IPS-15b (cell line): ENCODE results near the gene WDR70.
"Not testable (repeated sequence)": the region's sequence is repeated elsewhere in the genome, so short reads cannot be mapped to it uniquely, and the experiment has no call there.

Experiments
- H3K27me3 ChIP-seq: one replicate; pipeline ENCODE4 v1.6.1; 2013; ENCODE audit warnings: low read length; ENCODE audit not compliant: control insufficient read depth, insufficient read depth
- H3K36me3 ChIP-seq: one replicate; pipeline ENCODE4 v1.6.1; 2013; ENCODE audit warnings: low read length; ENCODE audit not compliant: control insufficient read depth, insufficient read depth
- H3K4me1 ChIP-seq: one replicate; pipeline ENCODE4 v1.6.1; 2013; ENCODE audit warnings: mild to moderate bottlenecking, low read length; ENCODE audit not compliant: control insufficient read depth, insufficient read depth
- H3K4me3 ChIP-seq: one replicate; pipeline ENCODE4 v1.5.1; 2013; ENCODE audit warnings: low read depth, low read length
- H3K9ac ChIP-seq: one replicate; pipeline ENCODE4 v1.6.1; 2013; ENCODE audit warnings: low read depth, mild to moderate bottlenecking, low read length
- H3K9me3 ChIP-seq: one replicate; pipeline ENCODE4 v1.6.1; 2013; ENCODE audit warnings: mild to moderate bottlenecking, low read length; ENCODE audit not compliant: control insufficient read depth, insufficient read depth

WDR70 gene

GRCh38 chr5:37415456-37415855 lies 36.3 kb downstream of the WDR70 start:
- not testable (repeated sequence) for H3K9me3 ChIP-seq, H3K27me3 ChIP-seq, H3K4me1 ChIP-seq, H3K36me3 ChIP-seq, H3K9ac ChIP-seq, H3K4me3 ChIP-seq

DNA sequence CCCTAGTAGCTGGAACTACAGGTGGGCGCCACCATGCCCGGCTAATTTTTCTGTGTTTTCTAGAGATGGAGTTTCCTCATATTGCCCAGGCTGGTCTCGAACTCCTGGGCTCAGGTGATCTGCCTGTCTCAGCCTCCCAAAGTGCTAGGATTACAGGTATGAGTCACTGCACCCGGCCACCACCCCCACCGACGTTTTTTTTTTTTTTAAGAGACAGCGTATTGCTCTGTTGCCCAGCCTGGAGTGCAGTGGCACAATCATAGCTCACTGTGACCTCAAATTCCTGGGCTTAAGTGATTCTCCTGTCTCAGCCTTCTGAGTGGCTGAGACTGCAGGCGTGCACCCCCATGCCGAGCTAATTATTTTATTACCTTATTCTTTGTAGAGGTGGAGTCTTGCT lies 38.2 kb downstream of the WDR70 start:
- H3K9ac ChIP-seq, result no peak overlapping the region
- no peak overlapping the region for H3K4me3 ChIP-seq
- no peaks in the 10 kb centered on the region for H3K36me3 ChIP-seq

DNA sequence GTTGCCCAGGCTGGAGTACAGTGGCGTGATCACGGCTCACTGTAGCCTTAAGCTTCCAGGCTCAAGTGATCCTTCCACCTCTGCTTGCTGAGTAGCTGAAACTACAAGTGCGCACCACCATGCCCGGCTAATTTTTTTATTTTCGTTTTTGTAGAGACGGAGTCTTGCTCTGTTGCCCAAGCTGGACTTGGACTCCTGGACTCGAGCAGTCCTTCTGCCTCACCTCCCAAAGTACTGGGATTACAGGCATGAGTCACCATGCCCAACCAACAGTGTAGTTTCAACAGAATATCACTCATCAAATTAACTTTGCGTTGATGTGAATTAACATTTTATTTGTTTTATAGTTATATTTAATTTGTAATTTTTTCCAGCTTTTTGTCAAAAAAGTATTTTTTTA lies 45.3 kb downstream of the WDR70 start:
- no peak overlapping the region for H3K4me3 ChIP-seq

More for the DNA sequence above, 38.2 kb downstream of the WDR70 start:
- H3K9me3 ChIP-seq, result no peaks in the 10 kb centered on the region
- H3K4me1 ChIP-seq, result no peaks in the 10 kb centered on the region
- no peaks in the 10 kb centered on the region for H3K27me3 ChIP-seq

DNA sequence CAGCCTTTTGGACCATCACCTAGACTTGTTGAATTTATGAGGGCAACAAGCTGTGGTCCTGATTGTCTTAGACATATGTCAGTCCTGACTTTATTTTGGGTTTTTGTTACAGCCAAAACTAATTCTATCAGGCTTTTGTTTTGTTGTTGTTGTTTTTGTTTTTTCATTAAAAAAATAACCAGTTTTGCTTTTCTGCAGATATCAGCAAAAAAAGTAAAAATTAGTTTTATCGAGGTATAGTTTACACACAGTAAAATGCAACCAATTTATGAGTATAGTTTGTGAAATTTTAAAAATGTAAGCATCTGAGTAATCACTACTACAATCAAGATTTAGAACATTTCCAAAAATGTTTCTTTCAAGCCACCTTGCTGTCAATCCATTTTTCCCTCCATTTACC lies 48.9 kb downstream of the WDR70 start:
- Histone ChIP-seq H3K36me3 (no peaks in the 10 kb centered on the region), H3K27me3 (no peaks in the 10 kb centered on the region), H3K9ac (no peak overlapping the region), H3K4me3 (no peak overlapping the region), H3K4me1 (no peaks in the 10 kb centered on the region), H3K9me3 (no peaks in the 10 kb centered on the region)

More for the DNA sequence above, 45.3 kb downstream of the WDR70 start:
- H3K4me1 ChIP-seq, result no peaks in the 10 kb centered on the region
- H3K36me3 ChIP-seq, result no peaks in the 10 kb centered on the region
- no peak overlapping the region for H3K9ac ChIP-seq
- H3K9me3 ChIP-seq, result no peaks in the 10 kb centered on the region
- no peaks in the 10 kb centered on the region for H3K27me3 ChIP-seq

DNA sequence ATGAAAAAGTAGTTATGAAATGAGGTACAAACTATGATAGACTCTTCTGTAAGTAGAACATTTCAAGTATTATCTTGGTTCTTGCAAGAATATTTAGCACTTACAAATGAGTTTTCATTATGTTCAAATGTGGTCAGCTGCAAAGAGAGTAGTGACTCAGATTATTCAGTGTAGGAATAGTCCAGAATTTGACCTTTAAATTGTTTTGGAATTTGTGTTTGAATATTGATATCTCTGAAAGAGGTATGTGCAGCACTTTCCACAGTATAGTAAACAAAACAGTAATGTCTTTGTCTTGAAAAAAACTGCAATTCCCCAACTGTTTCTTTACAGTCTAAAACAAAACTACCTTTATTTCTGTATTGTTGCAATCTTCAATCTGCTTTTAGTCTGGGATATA lies 56.1 kb downstream of the WDR70 start:
- Histone ChIP-seq H3K9ac (no peak overlapping the region), H3K9me3 (no peaks in the 10 kb centered on the region), H3K36me3 (no peaks in the 10 kb centered on the region), H3K4me3 (no peak overlapping the region), H3K27me3 (no peaks in the 10 kb centered on the region), H3K4me1 (no peaks in the 10 kb centered on the region)

- Histone ChIP-seq H3K27me3 (no peaks in the 10 kb centered on the region), H3K4me3 (no peak overlapping the region), H3K36me3 (no peaks in the 10 kb centered on the region), H3K9ac (no peak overlapping the region), H3K9me3 (no peaks in the 10 kb centered on the region), H3K4me1 (no peaks in the 10 kb centered on the region)
Measured at GRCh38 chr5:37436146-37436934, 57.2 kb downstream of the WDR70 start.

- H3K4me3 ChIP-seq, result no peak overlapping the region
- no peaks in the 10 kb centered on the region for H3K4me1 ChIP-seq
- no peaks in the 10 kb centered on the region for H3K36me3 ChIP-seq
- H3K9ac ChIP-seq, result no peak overlapping the region
- H3K27me3 ChIP-seq, result no peaks in the 10 kb centered on the region
- H3K9me3 ChIP-seq, result no peaks in the 10 kb centered on the region
Measured at GRCh38 chr5:37437711-37438110, 58.6 kb downstream of the WDR70 start.

- not testable (repeated sequence) for H3K4me1 ChIP-seq, H3K9me3 ChIP-seq, H3K27me3 ChIP-seq, H3K4me3 ChIP-seq, H3K9ac ChIP-seq, H3K36me3 ChIP-seq
Measured at GRCh38 chr5:37445783-37446182, 66.7 kb downstream of the WDR70 start.

DNA sequence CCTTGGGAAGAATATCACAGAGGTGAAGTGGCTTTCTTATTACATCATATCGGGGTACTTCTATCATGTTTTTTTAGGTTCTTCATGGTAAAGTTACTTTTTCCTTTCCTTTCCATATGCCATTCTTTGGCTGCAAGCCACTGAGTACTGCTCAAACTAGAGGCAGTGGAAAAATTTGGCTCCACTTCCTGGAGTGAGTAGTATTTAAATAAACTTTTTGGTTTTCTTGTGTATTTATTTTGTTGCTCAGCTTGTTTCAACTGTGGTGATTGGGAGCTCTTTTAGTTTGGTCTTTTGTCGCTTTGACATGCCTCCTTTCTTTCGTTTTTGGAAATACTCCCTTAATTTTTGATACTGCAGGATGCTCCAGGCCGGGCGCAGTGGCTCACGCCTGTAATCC lies 69.8 kb downstream of the WDR70 start:
- no peak overlapping the region for H3K4me3 ChIP-seq
- no peaks in the 10 kb centered on the region for H3K4me1 ChIP-seq
- no peak overlapping the region for H3K9ac ChIP-seq
- H3K9me3 ChIP-seq, result no peaks in the 10 kb centered on the region
- H3K27me3 ChIP-seq, result no peaks in the 10 kb centered on the region
- H3K36me3 ChIP-seq, result no peaks in the 10 kb centered on the region

DNA sequence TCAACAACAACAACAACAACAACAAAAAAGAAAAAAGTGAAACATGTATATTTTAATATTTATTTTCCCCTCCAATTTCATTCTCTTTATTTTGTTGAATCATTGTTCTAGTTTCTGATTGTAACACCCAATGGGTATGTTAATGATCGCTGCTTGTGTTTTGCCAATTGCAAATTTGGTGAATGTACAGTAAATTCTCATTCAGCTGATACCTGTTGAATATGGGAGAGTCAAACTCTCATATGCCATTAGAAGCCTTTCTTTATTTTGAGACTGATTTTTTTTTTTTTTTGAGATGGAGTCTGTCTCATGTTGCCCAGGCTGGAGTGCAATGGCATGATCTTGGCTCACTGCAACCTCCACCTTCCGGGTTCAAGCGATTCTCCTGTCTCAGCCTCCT lies 72.9 kb downstream of the WDR70 start:
- H3K27me3 ChIP-seq, H3K9ac ChIP-seq, H3K4me3 ChIP-seq, H3K36me3 ChIP-seq, H3K4me1 ChIP-seq, H3K9me3 ChIP-seq: not testable (repeated sequence)

DNA sequence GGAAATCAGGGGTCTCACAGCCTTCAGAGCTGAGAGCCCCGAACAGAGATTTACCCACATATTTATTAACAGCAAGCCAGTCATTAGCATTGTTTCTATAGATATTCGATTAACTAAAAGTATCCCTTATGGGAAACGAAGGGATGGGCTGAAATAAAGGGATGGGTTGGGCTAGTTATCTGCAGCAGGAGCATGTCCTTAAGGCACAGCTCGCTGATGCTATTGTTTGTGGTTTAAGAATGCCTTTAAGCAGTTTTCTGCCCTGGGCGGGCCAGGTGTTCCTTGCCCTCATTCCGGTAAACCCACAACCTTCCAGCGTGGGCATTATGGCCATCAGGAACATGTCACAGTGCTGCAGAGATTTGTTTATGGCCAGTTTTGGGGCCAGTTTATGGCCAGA lies 74.1 kb downstream of the WDR70 start:
- not testable (repeated sequence) for H3K27me3 ChIP-seq, H3K9ac ChIP-seq, H3K4me1 ChIP-seq, H3K36me3 ChIP-seq, H3K9me3 ChIP-seq, H3K4me3 ChIP-seq

GRCh38 chr5:37454402-37455055 lies 75.4 kb downstream of the WDR70 start:
- not testable (repeated sequence) for H3K4me1 ChIP-seq, H3K36me3 ChIP-seq, H3K9me3 ChIP-seq, H3K9ac ChIP-seq, H3K27me3 ChIP-seq, H3K4me3 ChIP-seq
